Hepatocyte (in vitro differentiated cells): Measurements from ENCODE around the gene IL17RE.

ENCODE experiments used
- EZH2phosphoT487 ChIP-seq: fragments of 200-600 bp; sonication (generic); IDR thresholded peaks from one replicate; pipeline ENCODE4 v1.6.1; 2018; ENCODE audit warnings: antibody characterized with exemption, mild to moderate bottlenecking, low read depth, moderate library complexity; ENCODE audit not compliant: unreplicated experiment, severe bottlenecking
- TF ChIP-seq, protein P1 (sequence below): fragments of 200-600 bp; sonication (generic); IDR thresholded peaks from 2 replicates; pipeline ENCODE4 v1.5.1; 2016; ENCODE audit warnings: antibody characterized with exemption, mild to moderate bottlenecking; ENCODE audit not compliant: poor library complexity

- TF ChIP-seq, protein P1, sequence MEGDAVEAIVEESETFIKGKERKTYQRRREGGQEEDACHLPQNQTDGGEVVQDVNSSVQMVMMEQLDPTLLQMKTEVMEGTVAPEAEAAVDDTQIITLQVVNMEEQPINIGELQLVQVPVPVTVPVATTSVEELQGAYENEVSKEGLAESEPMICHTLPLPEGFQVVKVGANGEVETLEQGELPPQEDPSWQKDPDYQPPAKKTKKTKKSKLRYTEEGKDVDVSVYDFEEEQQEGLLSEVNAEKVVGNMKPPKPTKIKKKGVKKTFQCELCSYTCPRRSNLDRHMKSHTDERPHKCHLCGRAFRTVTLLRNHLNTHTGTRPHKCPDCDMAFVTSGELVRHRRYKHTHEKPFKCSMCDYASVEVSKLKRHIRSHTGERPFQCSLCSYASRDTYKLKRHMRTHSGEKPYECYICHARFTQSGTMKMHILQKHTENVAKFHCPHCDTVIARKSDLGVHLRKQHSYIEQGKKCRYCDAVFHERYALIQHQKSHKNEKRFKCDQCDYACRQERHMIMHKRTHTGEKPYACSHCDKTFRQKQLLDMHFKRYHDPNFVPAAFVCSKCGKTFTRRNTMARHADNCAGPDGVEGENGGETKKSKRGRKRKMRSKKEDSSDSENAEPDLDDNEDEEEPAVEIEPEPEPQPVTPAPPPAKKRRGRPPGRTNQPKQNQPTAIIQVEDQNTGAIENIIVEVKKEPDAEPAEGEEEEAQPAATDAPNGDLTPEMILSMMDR: peak; percentile 58
- TF ChIP-seq EZH2phosphoT487: no peak
Observed at GRCh38 chr3:9862391-9863057, 40.1 kb upstream of the IL17RE start.
